ENCODE data around the gene FBXW8. TPM values are rescaled to one million over a fixed set of nuclear protein-coding genes. Genes with fewer than 3 reads are reported as not detected.

The FBXW8 gene
- total RNA-seq, 4 donors from 2014 or later, result 7.8 to 29.9 (median 10.3) TPM

- H3K4me1 ChIP-seq, result no peaks in the 10 kb centered on the region
- no peaks in the 10 kb centered on the region for H3K36me3 ChIP-seq
- TF ChIP-seq POLR2AphosphoS5 (IDR thresholded peaks at IDR 0.05) (no peak), CTCF (IDR thresholded peaks at IDR 0.05) (no peak), POLR2A (IDR thresholded peaks at IDR 0.05) (no peak), EP300 (IDR thresholded peaks at IDR 0.05; ENCODE audit: low read depth) (no peak)
- no peaks in the 10 kb centered on the region for H3K9me3 ChIP-seq
- H3K27ac ChIP-seq, result no peak overlapping the region
- WGBS, 2 donors (ENCODE audit: low coverage in 1 of 2), result 85 to 90% methylated on average over 8 of the region's 8 CpGs
- H3K27me3 ChIP-seq, result no peaks in the 10 kb centered on the region
- no peak overlapping the region for H3K4me3 ChIP-seq
- intact Hi-C loops (cut with DNase I; ENCODE audit: low total_unique reads), result no loop called here
- in situ Hi-C loops (cut with MboI; ENCODE audit: low pct_ligation_motif_present in 1 of 4, low pct_unique_long_range_greater_than_20kb in 1 of 4, low sequenced_read_pairs in 3 of 4), result no loop called here
- no peak for DNase-seq
Measured at GRCh38 chr12:116996621-116997020, 85.9 kb downstream of the FBXW8 start.

GRCh38 chr12:116999066-116999465 is 88.3 kb downstream of the FBXW8 start:
- DNase-seq, result no peak
- no peaks in the 10 kb centered on the region for H3K4me1 ChIP-seq
- H3K4me3 ChIP-seq, result no peak overlapping the region
- WGBS, 2 donors (ENCODE audit: low coverage in 1 of 2), result 94 to 97% methylated on average over 3 to 7 of the region's 7 CpGs
- no peaks in the 10 kb centered on the region for H3K9me3 ChIP-seq
- no peak for TF ChIP-seq POLR2AphosphoS5 (IDR thresholded peaks at IDR 0.05)
- TF ChIP-seq CTCF (IDR thresholded peaks at IDR 0.05), result no peak
- TF ChIP-seq EP300 (IDR thresholded peaks at IDR 0.05; ENCODE audit: low read depth), result no peak
- no peak for TF ChIP-seq POLR2A (IDR thresholded peaks at IDR 0.05)
- no peaks in the 10 kb centered on the region for H3K27me3 ChIP-seq
- intact Hi-C loops (cut with DNase I; ENCODE audit: low total_unique reads) (no loop called here), in situ Hi-C loops (cut with MboI; ENCODE audit: low pct_ligation_motif_present in 1 of 4, low pct_unique_long_range_greater_than_20kb in 1 of 4, low sequenced_read_pairs in 3 of 4) (no loop called here)
- no peak overlapping the region for H3K27ac ChIP-seq
- peaks cover 0 to 3% (median 0%) of the 10 kb centered on the region in 4 donors for H3K36me3 ChIP-seq

GRCh38 chr12:117000316-117000715 is 89.6 kb downstream of the FBXW8 start:
- H3K27me3 ChIP-seq, result no peaks in the 10 kb centered on the region
- H3K27ac ChIP-seq, result no peak overlapping the region
- no peaks in the 10 kb centered on the region for H3K9me3 ChIP-seq
- 70 to 100% methylated on average over 1 to 5 of the region's 5 CpGs for WGBS, 2 donors (ENCODE audit: low coverage in 1 of 2)
- no peak for TF ChIP-seq POLR2AphosphoS5 (IDR thresholded peaks at IDR 0.05)
- no peak for TF ChIP-seq POLR2A (IDR thresholded peaks at IDR 0.05)
- no peak for TF ChIP-seq EP300 (IDR thresholded peaks at IDR 0.05; ENCODE audit: low read depth)
- TF ChIP-seq CTCF (IDR thresholded peaks at IDR 0.05), result no peak
- in situ Hi-C loops (cut with MboI; ENCODE audit: low pct_ligation_motif_present in 1 of 4, low pct_unique_long_range_greater_than_20kb in 1 of 4, low sequenced_read_pairs in 3 of 4) (no loop called here), intact Hi-C loops (cut with DNase I; ENCODE audit: low total_unique reads) (no loop called here)
- H3K4me1 ChIP-seq, result no peaks in the 10 kb centered on the region
- peaks cover 0 to 10% (median 0%) of the 10 kb centered on the region in 4 donors for H3K36me3 ChIP-seq
- H3K4me3 ChIP-seq, result no peak overlapping the region
- no peak for DNase-seq

- Histone ChIP-seq H3K27ac (no peak overlapping the region), H3K4me1 (no peaks in the 10 kb centered on the region), H3K4me3 (no peak overlapping the region), H3K27me3 (no peaks in the 10 kb centered on the region), H3K9me3 (no peaks in the 10 kb centered on the region), H3K36me3 (peaks cover 0 to 10% (median 0%) of the 10 kb centered on the region in 4 donors)
- WGBS, 2 donors (ENCODE audit: low coverage in 1 of 2), result 66 to 88% methylated on average over 4 to 21 of the region's 21 CpGs
- TF ChIP-seq POLR2AphosphoS5 (IDR thresholded peaks at IDR 0.05), result no peak
- TF ChIP-seq EP300 (IDR thresholded peaks at IDR 0.05; ENCODE audit: low read depth), result no peak
- no peak for TF ChIP-seq CTCF (IDR thresholded peaks at IDR 0.05)
- no peak for TF ChIP-seq POLR2A (IDR thresholded peaks at IDR 0.05)
- intact Hi-C loops (cut with DNase I; ENCODE audit: low total_unique reads), result no loop called here
- in situ Hi-C loops (cut with MboI; ENCODE audit: low pct_ligation_motif_present in 1 of 4, low pct_unique_long_range_greater_than_20kb in 1 of 4, low sequenced_read_pairs in 3 of 4), result no loop called here
- DNase-seq, result no peak
Measured at GRCh38 chr12:117002051-117002817, 91.5 kb downstream of the FBXW8 start.

Data from transverse colon (tissue), 4 donors.